ENCODE measurements around the gene FDCSP. TPM values are rescaled to one million over a fixed set of nuclear protein-coding genes. Genes with fewer than 3 reads are reported as not detected.

FDCSP gene
- not detected in 2 replicates for total RNA-seq

GRCh38 chr4:70225824-70226223 is at the start of gene FDCSP:
Gene FDCSP, plus strand, starts transcription at chr4:70226124. Its CDS starts 5,071 bp downstream, at chr4:70231195.

GRCh38 chr4:70195425-70195824 is 30.5 kb upstream of the FDCSP start, which contains the start of gene ODAM:
Gene ODAM, plus strand, starts transcription at chr4:70195725. Its CDS starts 819 bp downstream, at chr4:70196544.

GRCh38 chr4:70242297-70242696 is 16.4 kb downstream of the FDCSP start, which contains the start of gene CSN3:
Gene CSN3, plus strand, starts transcription at chr4:70242597. Its CDS starts 2,223 bp downstream, at chr4:70244820.

Other genes starting within 250 kb of the FDCSP start
- not detected in 2 replicates for gene STATH, start 230.2 kb upstream of the FDCSP start, total RNA-seq
- gene HTN3, start 197.7 kb upstream of the FDCSP start, total RNA-seq, result not detected in 2 replicates
- gene HTN1, start 175.7 kb upstream of the FDCSP start, total RNA-seq, result not detected in 2 replicates
- not detected in 2 replicates for gene PRR27, start 71.9 kb upstream of the FDCSP start, total RNA-seq
- not detected in 2 replicates for gene ODAM, start 30.4 kb upstream of the FDCSP start, total RNA-seq
- not detected in 2 replicates for gene CSN3, start 16.5 kb downstream of the FDCSP start, total RNA-seq
- gene CABS1, start 108.9 kb downstream of the FDCSP start, total RNA-seq, result not detected in 2 replicates
- gene SMR3A, start 134.6 kb downstream of the FDCSP start, total RNA-seq, result not detected in 2 replicates
- not detected in 2 replicates for gene SMR3B, start 157.0 kb downstream of the FDCSP start, total RNA-seq
- gene OPRPN, start 171.8 kb downstream of the FDCSP start, total RNA-seq, result not detected in 2 replicates
- gene MUC7, start 246.1 kb downstream of the FDCSP start, total RNA-seq, result not detected in 2 replicates

Data from aortic smooth muscle cell (primary cell).